ENCODE measurements around the gene CFAP221.

GRCh38 chr2:119672161-119672862 is 128.1 kb downstream of the CFAP221 start:
- TF ChIP-seq TARDBP (IDR thresholded peaks at IDR 0.05) (no peak), ZNF384 (IDR thresholded peaks at IDR 0.05) (no peak), FOXM1 (IDR thresholded peaks at IDR 0.05; ENCODE audit: borderline replicate concordance) (no peak), BHLHE40 (IDR thresholded peaks at IDR 0.05; ENCODE audit: borderline replicate concordance) (no peak)

Data from HEK293T (cell line).